Subcutaneous adipose tissue (tissue), 4 donors: Measurements from ENCODE around the gene LPIN2. TPM values are rescaled to one million over a fixed set of nuclear protein-coding genes. Genes with fewer than 3 reads are reported as not detected.

ENCODE experiments used
- CTCF ChIP-seq: fragments of 450-650 bp; IDR thresholded peaks from one replicate; pipeline ENCODE4 v1.5.1; 2016; ENCODE audit warnings: low read depth, mild to moderate bottlenecking, control low read depth, antibody characterized with exemption, moderate library complexity
- total RNA-seq, 4 donors: library from RNA; depleted of rRNA; stranded (reverse); fragments of >200 nt; gene quantifications; one replicate each; pipeline ENCODE4 v1.1.0, GENCODE V29; 2016

Gene LPIN2
- total RNA-seq, 4 donors from 2014 or later, result 23.8 to 33.3 (median 29.1) TPM

GRCh38 chr18:3040881-3041280, 27.9 kb upstream of the LPIN2 start:
- no peak for TF ChIP-seq CTCF

GRCh38 chr18:3040173-3040572, 27.2 kb upstream of the LPIN2 start:
- no peak for TF ChIP-seq CTCF

GRCh38 chr18:3037423-3037915, 24.5 kb upstream of the LPIN2 start:
- no peak for TF ChIP-seq CTCF

GRCh38 chr18:3036108-3036507, 23.2 kb upstream of the LPIN2 start:
- TF ChIP-seq CTCF, result no peak

- no peak for TF ChIP-seq CTCF
These were observed 22.7 kb upstream of the LPIN2 start for GRCh38 chr18:3035635-3036034.

- TF ChIP-seq CTCF, result no peak
These were observed 19.8 kb upstream of the LPIN2 start for GRCh38 chr18:3032721-3033120.

- no peak for TF ChIP-seq CTCF
These were observed 16.4 kb upstream of the LPIN2 start for GRCh38 chr18:3029215-3029952.
